ENCODE results near the gene INTU.
"Not testable (repeated sequence)": the region's sequence is repeated elsewhere in the genome, so short reads cannot be mapped to it uniquely, and the experiment has no call there.

INTU gene

GRCh38 chr4:127632420-127633403 lies at the start of gene INTU:
Gene INTU, plus strand, starts transcription at chr4:127632957. Its CDS starts 78 bp downstream, at chr4:127633035.
- peak; percentile 70 to 84 for DNase-seq

- DNase-seq: not testable (repeated sequence)
Measured at GRCh38 chr4:127586496-127586895, 46.3 kb upstream of the INTU start.

- peak; percentile 14 to 58 for DNase-seq
Measured at GRCh38 chr4:127586922-127587571, 45.7 kb upstream of the INTU start.

- not testable (repeated sequence) for DNase-seq
Measured at GRCh38 chr4:127589153-127589552, 43.6 kb upstream of the INTU start.

GRCh38 chr4:127598656-127599055 lies 34.1 kb upstream of the INTU start:
- no peak for DNase-seq

GRCh38 chr4:127601029-127601428 lies 31.7 kb upstream of the INTU start:
- DNase-seq: peak in 1 of 2 experiments; percentile 14

- peak; percentile 24 to 43 for DNase-seq
Measured at GRCh38 chr4:127604949-127605709, 27.6 kb upstream of the INTU start.

GRCh38 chr4:127606823-127607222 lies 25.9 kb upstream of the INTU start:
- DNase-seq: no peak

GRCh38 chr4:127609484-127609883 lies 23.3 kb upstream of the INTU start:
- no peak for DNase-seq

- DNase-seq: no peak
Measured at GRCh38 chr4:127610488-127610887, 22.3 kb upstream of the INTU start.

- DNase-seq: no peak
Measured at GRCh38 chr4:127616898-127617297, 15.9 kb upstream of the INTU start.

- DNase-seq: no peak
Measured at GRCh38 chr4:127618427-127618826, 14.3 kb upstream of the INTU start.

GRCh38 chr4:127622621-127622920 lies 10.2 kb upstream of the INTU start:
- DNase-seq: no peak

- DNase-seq: no peak
Measured at GRCh38 chr4:127622921-127623796, 9.6 kb upstream of the INTU start.

- no peak for DNase-seq
Measured at GRCh38 chr4:127623797-127624083, 9.0 kb upstream of the INTU start.

- no peak for DNase-seq
Measured at GRCh38 chr4:127624173-127624572, 8.6 kb upstream of the INTU start.

GRCh38 chr4:127629371-127629770 lies 3.4 kb upstream of the INTU start:
- no peak for DNase-seq

GRCh38 chr4:127630152-127630551 lies 2.6 kb upstream of the INTU start:
- DNase-seq: no peak

GRCh38 chr4:127631420-127631819 lies 1.3 kb upstream of the INTU start:
- DNase-seq: no peak

GRCh38 chr4:127634181-127634580 lies 1.4 kb downstream of the INTU start:
- DNase-seq: no peak

- no peak for DNase-seq
Measured at GRCh38 chr4:127641524-127641923, 8.8 kb downstream of the INTU start.

GRCh38 chr4:127642169-127642568 lies 9.4 kb downstream of the INTU start:
- DNase-seq: no peak

GRCh38 chr4:127643791-127644190 lies 11.0 kb downstream of the INTU start:
- no peak for DNase-seq
